Tibial nerve (tissue), 3 donors: ENCODE data around the gene ZNF335.

Experiments used
- POLR2A ChIP-seq, 2 donors: fragments of 450-650 bp; IDR thresholded peaks; one replicate each; pipeline ENCODE4 v1.6.1; 2017; ENCODE audit warnings: antibody characterized with exemption in 2 of 2, mild to moderate bottlenecking in 2 of 2, moderate library complexity in 2 of 2
- TF ChIP-seq, protein P1 (sequence below), 5 experiments: fragments of 200-600 bp in 3 of 5; fragments of 450-650 bp in 2 of 5; sonication (generic) in 3 of 5; IDR thresholded peaks; one replicate each; pipeline ENCODE4 v1.5.1; 2016 to 2019; ENCODE audit warnings: antibody characterized with exemption in 5 of 5, mild to moderate bottlenecking in 3 of 5, moderate library complexity in 2 of 5

DNA sequence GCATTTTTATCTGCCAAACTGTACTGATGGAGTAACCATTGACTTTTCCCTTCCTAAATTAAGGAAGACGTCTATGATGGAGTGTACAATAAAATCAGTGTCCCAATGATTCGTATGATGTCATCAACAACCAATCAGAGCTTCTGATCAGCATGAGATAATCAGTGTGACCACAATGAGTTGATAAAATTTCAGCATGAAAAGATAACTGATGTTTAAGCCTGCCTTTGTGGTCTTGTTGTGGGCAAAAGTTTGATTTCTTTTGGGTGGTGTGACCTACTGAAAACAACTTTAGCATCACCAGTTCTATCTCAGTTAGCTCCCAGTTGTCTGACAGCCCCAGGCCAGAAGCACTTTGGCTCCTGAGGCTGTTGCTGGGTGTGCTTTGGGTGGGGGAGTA, 34.2 kb downstream of the ZNF335 start:
- TF ChIP-seq, protein P1, sequence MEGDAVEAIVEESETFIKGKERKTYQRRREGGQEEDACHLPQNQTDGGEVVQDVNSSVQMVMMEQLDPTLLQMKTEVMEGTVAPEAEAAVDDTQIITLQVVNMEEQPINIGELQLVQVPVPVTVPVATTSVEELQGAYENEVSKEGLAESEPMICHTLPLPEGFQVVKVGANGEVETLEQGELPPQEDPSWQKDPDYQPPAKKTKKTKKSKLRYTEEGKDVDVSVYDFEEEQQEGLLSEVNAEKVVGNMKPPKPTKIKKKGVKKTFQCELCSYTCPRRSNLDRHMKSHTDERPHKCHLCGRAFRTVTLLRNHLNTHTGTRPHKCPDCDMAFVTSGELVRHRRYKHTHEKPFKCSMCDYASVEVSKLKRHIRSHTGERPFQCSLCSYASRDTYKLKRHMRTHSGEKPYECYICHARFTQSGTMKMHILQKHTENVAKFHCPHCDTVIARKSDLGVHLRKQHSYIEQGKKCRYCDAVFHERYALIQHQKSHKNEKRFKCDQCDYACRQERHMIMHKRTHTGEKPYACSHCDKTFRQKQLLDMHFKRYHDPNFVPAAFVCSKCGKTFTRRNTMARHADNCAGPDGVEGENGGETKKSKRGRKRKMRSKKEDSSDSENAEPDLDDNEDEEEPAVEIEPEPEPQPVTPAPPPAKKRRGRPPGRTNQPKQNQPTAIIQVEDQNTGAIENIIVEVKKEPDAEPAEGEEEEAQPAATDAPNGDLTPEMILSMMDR (IDR thresholded peaks at IDR 0.05) = no peak
- TF ChIP-seq POLR2A (IDR thresholded peaks at IDR 0.05) = no peak
